Measurements from ENCODE around the gene MEGF9.
A peak's percentile ranks its signal among the peaks of the same experiment; 100 is the strongest.
"Not testable (repeated sequence)": the region's sequence is repeated elsewhere in the genome, so short reads cannot be mapped to it uniquely, and the experiment has no call there.

The MEGF9 gene

DNA sequence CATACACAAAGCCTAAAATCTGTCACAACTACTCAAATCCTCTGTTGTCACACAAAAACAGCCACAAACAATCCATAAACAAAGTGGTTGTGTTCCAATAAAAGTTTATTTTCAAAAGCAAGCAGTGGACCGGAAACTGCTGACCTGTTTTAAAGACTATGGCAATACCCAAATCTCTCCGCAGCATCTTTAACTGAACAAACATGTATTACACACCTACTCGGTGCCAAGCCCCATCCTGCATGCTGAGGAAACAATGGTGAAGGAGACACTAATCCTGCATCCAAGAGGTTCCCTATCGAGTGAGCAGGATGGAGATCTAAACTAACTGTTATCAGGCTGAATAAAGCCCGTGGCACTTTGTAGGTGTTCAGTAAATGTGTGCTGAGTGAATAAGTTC, 145.5 kb downstream of the MEGF9 start:
- no peak for DNase-seq

DNA sequence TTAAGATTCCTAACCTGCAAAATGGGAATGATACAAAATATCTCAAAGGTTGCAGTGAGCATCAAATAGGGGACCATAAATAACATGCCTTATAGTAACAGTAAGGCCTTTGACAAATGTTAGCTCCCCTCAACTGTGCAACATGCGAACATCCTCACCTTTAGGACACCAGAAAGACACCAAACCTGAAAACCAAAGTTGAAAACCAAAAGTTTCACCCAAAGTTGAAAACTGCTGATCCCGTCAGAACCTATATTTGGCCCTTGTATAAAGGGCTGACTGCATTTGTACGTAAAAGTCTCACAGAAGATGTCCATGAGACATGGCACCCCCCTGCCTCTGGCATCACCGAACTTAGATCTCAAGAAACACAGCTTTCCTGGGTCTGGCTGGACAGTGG, 146.4 kb downstream of the MEGF9 start:
- DNase-seq: no peak

DNA sequence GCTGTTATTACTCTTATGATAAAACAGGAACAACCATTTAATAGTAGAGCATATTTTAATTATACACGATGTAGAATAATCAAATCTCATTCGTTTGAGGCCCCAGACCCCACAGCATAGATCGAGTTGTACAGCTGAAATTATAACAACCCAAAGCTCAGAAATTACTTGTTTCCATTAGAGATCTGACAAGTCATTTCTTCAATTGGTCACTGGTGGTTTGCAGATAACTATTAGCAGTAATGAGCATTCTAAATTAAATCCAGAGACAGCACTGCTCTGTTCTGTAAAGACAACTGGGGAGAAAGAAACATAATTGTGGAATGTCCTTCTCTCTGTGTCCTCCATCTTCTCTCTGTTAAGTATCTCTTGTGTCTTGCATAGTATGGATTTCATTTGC, 147.2 kb downstream of the MEGF9 start:
- DNase-seq: no peak

DNA sequence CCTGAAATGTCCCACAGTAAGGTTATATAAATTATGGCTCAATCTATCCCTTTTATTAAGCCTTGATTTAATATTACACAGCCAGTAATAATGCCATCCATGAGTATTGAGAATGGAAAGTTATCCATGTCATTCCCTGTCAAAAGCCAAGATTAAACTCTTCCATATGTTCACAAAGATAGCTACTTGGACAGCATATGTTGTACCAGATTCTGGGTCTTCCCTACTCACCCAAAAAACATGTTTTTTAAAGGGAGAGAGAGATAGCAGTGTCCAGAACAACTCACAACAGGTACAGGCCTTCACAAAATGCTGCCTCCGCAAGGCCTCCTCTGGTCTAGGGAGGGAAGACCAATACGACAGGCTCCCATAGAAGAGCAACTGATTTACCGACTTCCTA, 149.7 kb downstream of the MEGF9 start:
- no peak for DNase-seq

DNA sequence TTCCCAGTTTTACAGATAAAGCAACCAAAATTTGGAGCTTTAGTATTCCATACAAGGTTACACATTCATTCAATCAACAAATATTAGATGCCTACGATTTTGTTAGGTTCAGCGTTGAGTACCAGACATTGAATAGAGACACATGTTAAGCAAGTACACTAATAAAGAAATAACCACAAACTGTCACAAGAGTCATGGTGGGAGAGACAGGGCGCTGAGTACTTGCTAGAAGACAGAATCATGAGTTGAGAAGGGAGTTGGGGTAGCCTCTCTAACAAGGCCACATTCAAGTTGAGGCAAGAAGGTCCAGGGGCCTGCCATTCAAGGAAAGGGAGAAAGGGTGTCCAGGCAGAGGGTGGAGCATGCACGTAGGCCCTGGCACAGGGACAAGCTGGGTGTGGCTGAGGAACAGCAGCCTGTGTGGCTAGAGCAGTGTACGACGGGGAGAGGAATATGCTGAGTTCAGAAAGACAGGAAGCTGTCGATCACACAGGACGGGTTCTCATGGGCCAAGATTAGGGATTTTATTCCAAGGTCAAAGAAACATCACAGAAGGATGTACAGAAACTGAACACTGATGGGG, 151.3 kb downstream of the MEGF9 start:
- DNase-seq: no peak

DNA sequence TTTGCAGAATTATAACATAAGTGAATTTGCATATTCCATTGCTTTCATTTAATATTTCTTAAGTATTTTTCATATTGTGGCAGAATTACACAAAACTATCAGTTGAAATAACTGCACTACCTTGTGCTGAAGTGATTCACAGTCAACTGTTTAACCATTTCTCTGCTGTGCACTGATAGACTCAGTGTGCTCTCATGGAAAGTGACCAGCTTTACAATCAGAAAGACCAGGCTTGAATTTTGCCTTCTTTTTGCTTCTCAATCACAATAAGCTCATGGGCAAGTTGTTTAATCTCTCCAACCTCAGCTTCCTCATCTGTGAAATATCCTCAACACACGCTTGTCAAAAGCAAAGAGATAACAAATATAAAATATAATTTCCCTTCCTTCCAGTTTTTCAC, 152.6 kb downstream of the MEGF9 start:
- DNase-seq: no peak

DNA sequence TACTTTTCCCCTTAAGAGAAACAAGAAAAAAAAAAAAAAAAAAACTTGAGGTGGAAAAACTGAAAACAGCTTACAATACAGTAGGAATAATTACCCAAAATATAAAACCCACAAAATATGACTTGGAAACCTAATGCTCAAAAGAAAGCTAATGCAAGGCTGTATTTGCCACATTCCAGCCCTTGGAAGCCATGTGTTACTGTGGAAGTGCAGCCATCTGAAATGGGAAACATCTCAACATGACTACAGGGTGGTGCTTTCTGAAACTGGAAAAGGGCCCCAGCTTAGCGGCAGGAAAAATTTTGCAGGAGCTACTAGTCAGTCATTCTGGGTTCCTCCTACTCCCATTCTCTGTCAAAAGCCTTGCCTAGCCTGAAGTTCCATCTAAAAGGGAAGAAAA, 154.7 kb downstream of the MEGF9 start:
- DNase-seq: no peak

DNA sequence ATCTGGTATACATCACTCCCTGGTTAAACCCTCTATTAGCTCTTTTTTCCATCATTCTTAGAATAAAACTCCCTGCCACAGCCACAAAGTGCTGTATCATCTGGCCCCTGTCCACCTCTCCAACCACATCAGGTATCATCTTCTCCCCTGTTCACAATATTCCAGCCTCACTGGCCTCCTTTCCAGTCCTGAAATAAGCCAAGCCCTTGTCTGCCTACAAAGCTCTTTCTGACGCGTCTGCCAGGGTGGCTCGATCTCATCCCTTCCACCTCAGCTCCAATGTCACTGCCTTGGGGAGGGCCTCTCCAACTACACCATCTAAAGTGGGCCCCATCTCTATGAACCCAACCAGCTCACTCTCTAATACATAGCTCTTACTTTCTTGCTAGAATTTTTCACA, 155.8 kb downstream of the MEGF9 start:
- DNase-seq: no peak

DNA sequence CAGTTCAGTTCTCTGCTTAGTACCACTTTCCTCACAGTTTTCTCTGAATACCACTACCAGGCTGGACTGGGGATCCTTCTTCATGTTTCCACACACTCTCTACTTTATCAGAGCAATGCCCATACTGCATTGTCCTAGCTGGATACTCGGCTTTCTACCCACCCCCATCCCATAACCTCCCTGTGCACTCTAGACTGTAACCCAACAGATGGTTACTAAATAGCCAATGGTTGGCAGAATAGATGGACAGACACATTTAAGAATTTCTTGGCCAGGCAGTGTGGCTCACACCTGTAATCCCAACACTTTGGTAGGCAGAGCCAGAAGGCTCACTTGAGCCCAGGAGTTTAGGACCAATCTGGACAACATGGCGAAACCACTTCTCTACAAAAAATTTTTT, 157.1 kb downstream of the MEGF9 start:
- DNase-seq: no peak

DNA sequence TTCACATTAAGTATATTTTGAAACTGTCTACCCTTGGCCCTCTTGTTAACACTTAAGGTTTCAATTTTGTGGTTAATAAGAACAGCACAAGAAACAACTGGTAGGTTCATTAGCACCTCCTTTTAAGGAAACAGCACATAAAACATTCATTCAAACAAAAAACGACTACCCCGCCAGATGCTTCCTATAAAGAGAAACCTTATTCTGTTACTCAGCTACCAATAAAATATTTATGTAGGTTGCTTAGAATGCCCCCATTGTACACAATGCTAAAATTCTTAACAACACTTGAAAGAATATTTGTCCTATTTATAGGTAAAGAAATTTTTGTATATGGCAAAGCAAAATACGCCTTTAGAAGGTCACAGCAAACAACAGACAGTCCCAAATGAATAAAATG, 157.5 kb downstream of the MEGF9 start:
- no peak for DNase-seq

DNA sequence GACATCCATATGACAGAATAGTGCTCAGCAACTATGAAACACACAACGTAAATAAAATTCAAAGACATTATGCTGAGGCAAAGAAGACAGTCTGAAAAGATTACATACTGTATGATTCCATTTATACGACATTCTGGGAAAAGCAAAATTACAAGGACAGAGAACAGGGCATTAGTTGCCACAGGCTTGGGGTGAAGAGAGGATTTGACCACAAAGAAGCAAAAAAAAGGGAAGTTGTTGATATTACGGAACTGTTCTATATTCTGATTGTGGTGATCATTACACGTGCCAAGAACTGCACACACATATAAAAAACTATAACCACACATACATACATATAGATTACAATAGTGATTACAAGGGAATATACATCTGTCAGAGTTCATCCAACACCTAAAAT, 158.4 kb downstream of the MEGF9 start:
- peak; percentile 79 for DNase-seq

DNA sequence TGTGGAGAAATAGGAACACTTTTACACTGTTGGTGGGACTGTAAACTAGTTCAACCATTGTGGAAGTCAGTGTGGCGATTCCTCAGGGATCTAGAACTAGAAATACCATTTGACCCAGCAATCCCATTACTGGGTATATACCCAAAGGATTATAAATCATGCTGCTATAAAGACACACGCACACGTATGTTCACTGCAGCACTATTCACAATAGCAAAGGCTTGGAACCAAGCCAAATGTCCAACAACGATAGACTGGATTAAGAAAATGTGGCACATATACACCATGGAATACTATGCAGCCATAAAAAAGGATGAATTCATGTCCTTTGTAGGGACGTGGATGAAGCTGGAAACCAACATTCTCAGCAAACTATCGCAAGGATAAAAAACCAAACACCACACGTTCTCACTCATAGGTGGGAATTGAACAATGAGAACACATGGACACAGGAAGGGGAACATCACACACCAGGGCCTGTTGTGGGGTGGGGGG, 162.0 kb downstream of the MEGF9 start:
- not testable (repeated sequence) for DNase-seq

Data from suppressor macrophage treated with lipopolysaccharide for 4 hours (primary cell).